Thyroid gland (tissue), 4 donors: Measurements from ENCODE around the gene IQGAP2.

Experiments used
- POLR2A ChIP-seq, 2 donors: fragments of 450-650 bp; IDR thresholded peaks; one replicate each; pipeline ENCODE4 v1.6.1; 2017; ENCODE audit warnings: antibody characterized with exemption in 2 of 2, mild to moderate bottlenecking in 2 of 2, moderate library complexity in 1 of 2
- TF ChIP-seq, protein P1 (sequence below), 6 experiments: fragments of 200-600 bp in 3 of 6; fragments of 450-650 bp in 3 of 6; sonication (generic) in 3 of 6; IDR thresholded peaks; one replicate each; pipeline ENCODE4 v1.5.1; 2016 to 2019; ENCODE audit warnings: antibody characterized with exemption in 6 of 6, mild to moderate bottlenecking in 2 of 6, inconsistent platforms in 1 of 6, moderate library complexity in 1 of 6

DNA sequence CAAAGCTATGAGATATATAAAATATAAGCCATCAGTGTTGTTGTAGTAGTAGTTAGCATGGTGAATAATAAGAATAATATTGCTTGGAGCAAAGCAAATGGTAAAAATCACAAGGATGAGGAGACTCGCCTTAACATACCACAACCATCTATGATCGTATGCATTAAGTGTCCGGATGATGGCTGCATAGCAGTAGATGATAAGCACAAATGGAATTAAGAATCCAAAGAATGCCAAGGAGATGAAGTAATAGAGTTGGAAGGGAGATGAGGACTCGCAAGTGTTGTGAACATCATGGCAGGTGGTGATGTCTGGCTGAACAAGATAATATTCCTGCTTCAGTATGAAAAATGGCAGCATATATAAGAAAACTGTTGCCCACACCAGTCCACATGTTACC, 214.6 kb downstream of the IQGAP2 start:
- TF ChIP-seq, protein P1, sequence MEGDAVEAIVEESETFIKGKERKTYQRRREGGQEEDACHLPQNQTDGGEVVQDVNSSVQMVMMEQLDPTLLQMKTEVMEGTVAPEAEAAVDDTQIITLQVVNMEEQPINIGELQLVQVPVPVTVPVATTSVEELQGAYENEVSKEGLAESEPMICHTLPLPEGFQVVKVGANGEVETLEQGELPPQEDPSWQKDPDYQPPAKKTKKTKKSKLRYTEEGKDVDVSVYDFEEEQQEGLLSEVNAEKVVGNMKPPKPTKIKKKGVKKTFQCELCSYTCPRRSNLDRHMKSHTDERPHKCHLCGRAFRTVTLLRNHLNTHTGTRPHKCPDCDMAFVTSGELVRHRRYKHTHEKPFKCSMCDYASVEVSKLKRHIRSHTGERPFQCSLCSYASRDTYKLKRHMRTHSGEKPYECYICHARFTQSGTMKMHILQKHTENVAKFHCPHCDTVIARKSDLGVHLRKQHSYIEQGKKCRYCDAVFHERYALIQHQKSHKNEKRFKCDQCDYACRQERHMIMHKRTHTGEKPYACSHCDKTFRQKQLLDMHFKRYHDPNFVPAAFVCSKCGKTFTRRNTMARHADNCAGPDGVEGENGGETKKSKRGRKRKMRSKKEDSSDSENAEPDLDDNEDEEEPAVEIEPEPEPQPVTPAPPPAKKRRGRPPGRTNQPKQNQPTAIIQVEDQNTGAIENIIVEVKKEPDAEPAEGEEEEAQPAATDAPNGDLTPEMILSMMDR (IDR thresholded peaks at IDR 0.05) = no peak
- TF ChIP-seq POLR2A (IDR thresholded peaks at IDR 0.05) = no peak
